Activated CD4-positive, alpha-beta T cell treated with anti-CD3 and anti-CD28 coated beads for 36 hours (primary cell): Measurements from ENCODE around the gene TMEM132D. TPM values are rescaled to one million over a fixed set of nuclear protein-coding genes. Genes with fewer than 3 reads are reported as not detected.

Source experiments
- ATAC-seq: fragments of 200-7000 bp; cut with Tn5 transposase; one replicate; pipeline ENCODE4 v1.10.0; 2021; ENCODE audit warnings: mild to moderate bottlenecking, moderate library complexity
- CTCF ChIA-PET: fragments of 350-600 bp; sonication (Branson Sonifier 250); formaldehyde crosslinking; loops from one replicate; lab custom pipeline; 2021; ENCODE audit warnings: antibody characterized with exemption; lab: Charles Lee
- POLR2A ChIA-PET: fragments of 350-600 bp; sonication (Branson Sonifier 250); formaldehyde crosslinking; loops from one replicate; lab custom pipeline; 2021; ENCODE audit warnings: antibody characterized with exemption, inconsistent platforms; lab: Charles Lee
- DNase-seq: peaks from one replicate; pipeline ENCODE4 v3.0.0-alpha.2; 2020
- H3K27ac Mint-ChIP-seq: one replicate; pipeline ENCODE4 v1.8.0; 2021; ENCODE audit warnings: mixed read lengths
- H3K27me3 Mint-ChIP-seq: one replicate; pipeline ENCODE4 v1.8.0; 2021; ENCODE audit warnings: mixed read lengths
- H3K36me3 Mint-ChIP-seq: one replicate; pipeline ENCODE4 v1.8.0; 2021; ENCODE audit warnings: low read depth, mixed read lengths
- H3K4me1 Mint-ChIP-seq: one replicate; pipeline ENCODE4 v1.8.0; 2021; ENCODE audit warnings: mixed read lengths
- H3K4me3 Mint-ChIP-seq: one replicate; pipeline ENCODE4 v1.8.0; 2021; ENCODE audit warnings: mild to moderate bottlenecking, moderate library complexity, mixed read lengths
- H3K9me3 Mint-ChIP-seq: one replicate; pipeline ENCODE4 v1.8.0; 2021; ENCODE audit warnings: low read depth, mixed read lengths
- intact Hi-C, 2 experiments: fragments of 100-400 bp; cut with DNase I in 1 of 2; cut with micrococcal nuclease in 1 of 2; formaldehyde crosslinking; loops; one replicate each; pipeline versions ENCODE4 v1.14.2 to v1.15.1; 2022 to 2024; cut with DNase I, micrococcal nuclease
- total RNA-seq, 2 experiments: library from RNA; stranded (reverse); gene quantifications; one replicate each; pipeline ENCODE4 v1.2.3, GENCODE V29; 2021

The TMEM132D gene
- total RNA-seq, 2 experiments from 2014 or later: not detected

DNA sequence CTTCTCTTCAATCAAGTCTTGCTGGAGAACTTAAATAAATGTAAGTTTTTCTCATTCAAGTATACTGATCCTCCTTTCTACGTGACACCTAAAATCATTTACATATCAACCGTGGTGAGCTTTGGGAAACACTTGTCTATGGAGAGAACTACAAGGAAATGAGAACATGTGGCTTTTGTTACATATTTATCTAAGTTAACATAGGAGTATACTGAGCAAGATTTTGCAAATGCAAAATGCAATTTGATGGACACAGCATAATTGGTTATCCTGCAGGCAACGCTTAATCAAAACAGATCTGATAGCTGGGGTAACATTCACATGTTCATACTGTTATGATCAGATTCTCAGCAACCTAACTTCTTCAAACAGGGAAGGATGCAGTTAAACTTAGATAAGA, 376.3 kb downstream of the TMEM132D start:
- DNase-seq (no peak), ATAC-seq (no peak)
- CTCF ChIA-PET: no interaction called here
- no peak overlapping the region for H3K4me3 Mint-ChIP-seq
- H3K9me3 Mint-ChIP-seq: peaks cover 1% of the 10 kb centered on the region
- no peaks in the 10 kb centered on the region for H3K4me1 Mint-ChIP-seq
- no peaks in the 10 kb centered on the region for H3K36me3 Mint-ChIP-seq
- POLR2A ChIA-PET: no interaction called here
- H3K27ac Mint-ChIP-seq: no peak overlapping the region
- intact Hi-C loops: no loop called here
- no peaks in the 10 kb centered on the region for H3K27me3 Mint-ChIP-seq

DNA sequence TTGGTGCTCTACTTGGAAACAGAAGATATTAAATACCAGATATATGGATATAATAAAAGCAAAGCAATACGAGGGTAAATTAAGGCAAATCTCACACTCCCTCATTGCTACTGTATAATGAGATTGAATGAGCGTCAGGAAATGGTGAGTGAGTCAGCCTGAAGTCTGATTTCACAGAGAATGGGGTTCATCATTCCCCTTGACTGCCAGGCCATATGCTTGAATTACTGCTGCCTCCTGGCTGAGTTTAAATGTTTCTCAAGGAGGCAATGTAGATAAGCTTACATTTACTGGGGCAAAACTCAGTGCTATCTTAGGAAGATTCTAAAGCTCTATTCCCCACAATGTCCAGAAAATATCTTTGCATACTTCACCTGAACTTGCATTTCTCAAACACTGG, 380.2 kb downstream of the TMEM132D start:
- no peaks in the 10 kb centered on the region for H3K4me1 Mint-ChIP-seq
- intact Hi-C loops: no loop called here
- H3K27me3 Mint-ChIP-seq: no peaks in the 10 kb centered on the region
- DNase-seq (no peak), ATAC-seq (no peak)
- CTCF ChIA-PET: interaction anchor here (0.6 kb wide), 1 partner anchor 13 kb away, joined by 3 read pairs; no protein-coding TSS in a partner anchor
- no peaks in the 10 kb centered on the region for H3K36me3 Mint-ChIP-seq
- no peak overlapping the region for H3K27ac Mint-ChIP-seq
- POLR2A ChIA-PET: no interaction called here
- H3K4me3 Mint-ChIP-seq: no peak overlapping the region
- H3K9me3 Mint-ChIP-seq: peaks cover 5% of the 10 kb centered on the region

DNA sequence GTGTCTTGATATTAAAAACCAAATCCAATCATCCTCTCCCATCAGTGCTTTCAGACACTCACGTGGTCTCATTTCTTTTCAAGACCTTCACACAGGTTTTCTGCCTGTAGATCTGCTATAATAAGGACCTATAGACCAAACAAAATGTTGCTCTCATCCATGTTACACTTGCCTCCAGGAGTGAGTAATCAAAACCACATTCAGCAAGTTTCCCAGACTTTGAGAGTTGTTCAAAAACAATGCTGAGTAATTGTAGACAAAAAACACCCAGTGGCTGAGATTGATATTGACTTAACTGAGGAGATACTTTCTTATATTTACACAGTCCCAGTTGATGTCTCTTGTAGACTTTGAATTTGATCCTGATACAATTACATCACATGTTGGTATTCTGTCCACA, 383.1 kb downstream of the TMEM132D start:
- ChIA-PET CTCF (no interaction called here), POLR2A (no interaction called here)
- intact Hi-C loops: no loop called here
- Mint-ChIP-seq H3K4me3 (no peak overlapping the region), H3K27ac (no peak overlapping the region), H3K27me3 (no peaks in the 10 kb centered on the region), H3K9me3 (peaks cover 12% of the 10 kb centered on the region), H3K4me1 (no peaks in the 10 kb centered on the region), H3K36me3 (no peaks in the 10 kb centered on the region)
- DNase-seq (no peak), ATAC-seq (no peak)

GRCh38 chr12:129503802-129504201, 400.0 kb downstream of the TMEM132D start:
- ChIA-PET POLR2A (no interaction called here), CTCF (no interaction called here)
- intact Hi-C loops: no loop called here
- ATAC-seq: no peak
- no peaks in the 10 kb centered on the region for H3K27me3 Mint-ChIP-seq
- no peaks in the 10 kb centered on the region for H3K4me1 Mint-ChIP-seq
- H3K27ac Mint-ChIP-seq: no peak overlapping the region
- H3K9me3 Mint-ChIP-seq: no peaks in the 10 kb centered on the region
- no peak overlapping the region for H3K4me3 Mint-ChIP-seq
- H3K36me3 Mint-ChIP-seq: no peaks in the 10 kb centered on the region
- DNase-seq: no peak

DNA sequence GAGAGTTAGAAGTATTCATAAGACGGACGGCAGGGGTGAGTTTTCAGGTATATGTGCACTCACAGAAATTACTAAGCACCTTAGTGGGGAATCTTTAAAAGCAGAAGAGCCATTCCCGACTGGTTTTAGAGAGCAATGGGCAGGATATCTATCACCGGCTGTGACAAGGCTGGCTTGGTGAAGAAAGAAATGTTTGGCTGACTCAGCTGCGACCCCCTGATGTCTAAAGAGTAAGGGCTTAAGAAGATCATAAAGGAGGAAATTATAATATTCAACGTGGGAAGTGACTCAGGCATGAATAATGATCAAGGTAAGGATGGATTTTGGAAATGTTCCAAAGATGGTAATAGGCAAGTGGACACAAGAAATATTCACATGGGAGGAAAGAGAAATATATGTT, 407.6 kb downstream of the TMEM132D start:
- POLR2A ChIA-PET: no interaction called here
- H3K27ac Mint-ChIP-seq: no peak overlapping the region
- no peak for DNase-seq
- no peaks in the 10 kb centered on the region for H3K4me1 Mint-ChIP-seq
- CTCF ChIA-PET: interaction anchor here (0.6 kb wide), 1 partner anchor 858 kb away, joined by 3 read pairs; no protein-coding TSS in a partner anchor
- no peak overlapping the region for H3K4me3 Mint-ChIP-seq
- no peak for ATAC-seq
- intact Hi-C loops: no loop called here
- no peaks in the 10 kb centered on the region for H3K9me3 Mint-ChIP-seq
- no peaks in the 10 kb centered on the region for H3K27me3 Mint-ChIP-seq
- no peaks in the 10 kb centered on the region for H3K36me3 Mint-ChIP-seq

GRCh38 chr12:129494766-129495165, 409.1 kb downstream of the TMEM132D start:
- H3K27me3 Mint-ChIP-seq: no peaks in the 10 kb centered on the region
- no peaks in the 10 kb centered on the region for H3K36me3 Mint-ChIP-seq
- POLR2A ChIA-PET: no interaction called here
- no peak overlapping the region for H3K27ac Mint-ChIP-seq
- DNase-seq: no peak
- intact Hi-C loops: no loop called here
- H3K4me3 Mint-ChIP-seq: no peak overlapping the region
- H3K4me1 Mint-ChIP-seq: no peaks in the 10 kb centered on the region
- H3K9me3 Mint-ChIP-seq: peaks cover 2% of the 10 kb centered on the region
- CTCF ChIA-PET: no interaction called here
- ATAC-seq: no peak

DNA sequence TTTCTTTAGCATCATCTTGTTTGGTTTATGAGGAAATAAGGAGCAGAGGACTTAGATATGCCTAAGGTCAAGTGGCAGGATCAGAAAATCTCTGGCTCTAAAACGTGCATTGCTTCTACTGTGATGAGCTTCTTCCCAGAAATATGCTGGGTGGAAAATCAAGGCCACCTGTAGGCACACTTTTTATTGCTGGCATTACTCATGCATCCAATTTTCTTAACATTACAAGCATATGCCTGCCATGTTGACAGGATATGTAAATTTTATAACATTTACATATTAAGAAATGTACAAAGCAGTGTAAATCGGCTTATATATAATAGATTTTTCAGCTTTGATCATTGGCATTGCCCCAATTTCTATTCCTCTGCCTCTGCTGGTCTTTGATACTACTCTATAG, 409.6 kb downstream of the TMEM132D start:
- no peak for DNase-seq
- no peak for ATAC-seq
- Mint-ChIP-seq H3K27ac (no peak overlapping the region), H3K36me3 (no peaks in the 10 kb centered on the region), H3K4me1 (no peaks in the 10 kb centered on the region), H3K9me3 (peaks cover 2% of the 10 kb centered on the region), H3K4me3 (no peak overlapping the region), H3K27me3 (no peaks in the 10 kb centered on the region)
- CTCF ChIA-PET: interaction anchor here (0.6 kb wide), 1 partner anchor 141 kb away, joined by 3 read pairs; no protein-coding TSS in a partner anchor
- POLR2A ChIA-PET: no interaction called here
- intact Hi-C loops: no loop called here

DNA sequence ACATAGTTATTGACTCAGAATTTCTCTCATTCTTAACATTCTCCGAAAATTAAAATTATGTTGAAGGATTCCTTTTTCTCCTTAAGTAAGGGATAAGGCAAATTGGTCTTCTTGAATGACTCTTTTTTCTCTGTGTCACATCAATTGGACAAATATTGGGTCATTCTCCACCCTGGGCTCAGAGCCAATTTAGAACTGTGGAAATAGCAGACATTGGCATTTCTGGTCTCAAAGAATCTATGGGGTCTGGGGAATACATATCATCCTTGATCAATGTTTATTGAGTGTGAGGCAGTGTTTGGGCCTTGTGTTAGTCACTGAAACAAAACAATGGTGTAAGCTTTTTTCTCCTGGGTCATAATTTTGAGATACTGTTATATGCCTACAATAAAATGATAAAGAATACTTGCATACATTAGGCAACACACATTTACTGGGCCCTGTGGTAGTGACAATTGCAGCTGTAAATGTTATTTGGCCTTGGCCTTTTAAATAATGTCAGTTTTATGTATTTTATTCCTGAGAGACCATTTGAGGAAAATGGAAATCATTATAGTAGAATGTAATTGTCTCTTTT, 414.6 kb downstream of the TMEM132D start:
- ATAC-seq (no peak), DNase-seq (no peak)
- H3K4me1 Mint-ChIP-seq: no peaks in the 10 kb centered on the region
- no peak overlapping the region for H3K27ac Mint-ChIP-seq
- no peaks in the 10 kb centered on the region for H3K36me3 Mint-ChIP-seq
- no peaks in the 10 kb centered on the region for H3K27me3 Mint-ChIP-seq
- H3K9me3 Mint-ChIP-seq: peaks cover 2% of the 10 kb centered on the region
- ChIA-PET POLR2A (no interaction called here), CTCF (no interaction called here)
- no peak overlapping the region for H3K4me3 Mint-ChIP-seq
- intact Hi-C loops: no loop called here

DNA sequence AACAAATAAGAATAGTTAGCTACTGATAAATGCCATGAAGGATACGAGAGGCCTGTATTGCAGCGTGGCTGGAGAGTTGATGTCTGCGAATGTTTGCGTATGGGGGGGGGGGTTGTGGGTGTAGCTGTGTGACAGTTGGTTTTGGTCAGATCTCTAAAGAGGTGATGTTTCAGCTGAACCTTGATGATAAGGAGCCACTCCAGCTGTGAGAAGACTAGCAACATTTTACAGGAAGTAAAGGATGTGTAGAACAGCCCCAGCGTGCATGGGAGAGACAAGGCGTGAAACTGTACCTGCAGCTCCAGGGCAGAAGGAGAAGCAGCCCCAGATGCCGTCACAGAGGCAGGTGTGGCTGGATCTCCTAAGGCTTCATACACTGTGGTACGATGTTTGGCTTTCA, 416.9 kb downstream of the TMEM132D start:
- ATAC-seq (no peak), DNase-seq (no peak)
- no peak overlapping the region for H3K27ac Mint-ChIP-seq
- no peaks in the 10 kb centered on the region for H3K27me3 Mint-ChIP-seq
- no peaks in the 10 kb centered on the region for H3K4me1 Mint-ChIP-seq
- ChIA-PET POLR2A (no interaction called here), CTCF (no interaction called here)
- no peak overlapping the region for H3K4me3 Mint-ChIP-seq
- intact Hi-C loops: no loop called here
- peaks cover 2% of the 10 kb centered on the region for H3K9me3 Mint-ChIP-seq
- no peaks in the 10 kb centered on the region for H3K36me3 Mint-ChIP-seq

GRCh38 chr12:129483111-129483893, 420.5 kb downstream of the TMEM132D start:
- no peaks in the 10 kb centered on the region for H3K36me3 Mint-ChIP-seq
- H3K4me1 Mint-ChIP-seq: no peaks in the 10 kb centered on the region
- intact Hi-C loops: no loop called here
- H3K27me3 Mint-ChIP-seq: no peaks in the 10 kb centered on the region
- H3K9me3 Mint-ChIP-seq: peaks cover 5% of the 10 kb centered on the region
- POLR2A ChIA-PET: no interaction called here
- no peak overlapping the region for H3K27ac Mint-ChIP-seq
- CTCF ChIA-PET: no interaction called here
- DNase-seq (no peak), ATAC-seq (no peak)
- H3K4me3 Mint-ChIP-seq: no peak overlapping the region

GRCh38 chr12:129481921-129482320, 421.9 kb downstream of the TMEM132D start:
- Mint-ChIP-seq H3K36me3 (no peaks in the 10 kb centered on the region), H3K9me3 (peaks cover 5% of the 10 kb centered on the region), H3K27ac (no peak overlapping the region), H3K4me3 (no peak overlapping the region), H3K27me3 (no peaks in the 10 kb centered on the region), H3K4me1 (no peaks in the 10 kb centered on the region)
- intact Hi-C loops: no loop called here
- ATAC-seq: no peak
- ChIA-PET CTCF (interaction anchor here (0.6 kb wide), 1 partner anchor 964 kb away, joined by 3 read pairs; no protein-coding TSS in a partner anchor), POLR2A (no interaction called here)
- no peak for DNase-seq

DNA sequence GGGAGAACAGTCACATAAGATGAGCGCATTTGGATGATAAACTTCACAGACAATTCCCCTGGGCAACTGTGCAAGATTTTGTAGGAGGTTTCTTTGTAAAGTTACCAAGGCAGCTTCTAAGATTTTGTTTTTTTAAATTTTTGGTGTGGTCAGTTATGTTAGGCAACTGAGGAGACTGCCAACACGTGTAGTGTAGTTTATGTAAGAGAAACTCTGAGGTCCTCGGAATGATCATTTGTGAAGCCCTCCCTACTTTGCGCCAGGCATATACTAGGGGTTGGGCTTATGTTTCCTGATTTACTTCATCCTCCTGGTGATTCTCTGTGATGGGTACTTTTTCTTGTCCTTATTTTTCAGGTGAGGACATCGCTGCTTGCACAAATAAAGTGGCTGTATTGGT, 433.6 kb downstream of the TMEM132D start:
- H3K27me3 Mint-ChIP-seq: no peaks in the 10 kb centered on the region

More for the DNA sequence above, 433.6 kb downstream of the TMEM132D start:
- DNase-seq (no peak), ATAC-seq (no peak)
- Mint-ChIP-seq H3K9me3 (no peaks in the 10 kb centered on the region), H3K36me3 (no peaks in the 10 kb centered on the region), H3K4me3 (no peak overlapping the region), H3K4me1 (no peaks in the 10 kb centered on the region), H3K27ac (no peak overlapping the region)
- CTCF ChIA-PET: no interaction called here
- POLR2A ChIA-PET: no interaction called here
- intact Hi-C loops: no loop called here
